Kidney capillary endothelial cell (primary cell): ENCODE data around the gene GPRC5A.
A peak's percentile ranks its signal among the peaks of the same experiment; 100 is the strongest.

Experiments used
- DNase-seq: peaks from one replicate; pipeline ENCODE4 v3.0.0-alpha.2; 2018; ENCODE audit warnings: low spot score

The GPRC5A gene

GRCh38 chr12:12909995-12910420 lies 18.6 kb downstream of the GPRC5A start:
- no peak for DNase-seq

GRCh38 chr12:12912711-12913110 lies 21.3 kb downstream of the GPRC5A start:
- DNase-seq: no peak

GRCh38 chr12:12915656-12916055 lies 24.3 kb downstream of the GPRC5A start:
- no peak for DNase-seq

DNA sequence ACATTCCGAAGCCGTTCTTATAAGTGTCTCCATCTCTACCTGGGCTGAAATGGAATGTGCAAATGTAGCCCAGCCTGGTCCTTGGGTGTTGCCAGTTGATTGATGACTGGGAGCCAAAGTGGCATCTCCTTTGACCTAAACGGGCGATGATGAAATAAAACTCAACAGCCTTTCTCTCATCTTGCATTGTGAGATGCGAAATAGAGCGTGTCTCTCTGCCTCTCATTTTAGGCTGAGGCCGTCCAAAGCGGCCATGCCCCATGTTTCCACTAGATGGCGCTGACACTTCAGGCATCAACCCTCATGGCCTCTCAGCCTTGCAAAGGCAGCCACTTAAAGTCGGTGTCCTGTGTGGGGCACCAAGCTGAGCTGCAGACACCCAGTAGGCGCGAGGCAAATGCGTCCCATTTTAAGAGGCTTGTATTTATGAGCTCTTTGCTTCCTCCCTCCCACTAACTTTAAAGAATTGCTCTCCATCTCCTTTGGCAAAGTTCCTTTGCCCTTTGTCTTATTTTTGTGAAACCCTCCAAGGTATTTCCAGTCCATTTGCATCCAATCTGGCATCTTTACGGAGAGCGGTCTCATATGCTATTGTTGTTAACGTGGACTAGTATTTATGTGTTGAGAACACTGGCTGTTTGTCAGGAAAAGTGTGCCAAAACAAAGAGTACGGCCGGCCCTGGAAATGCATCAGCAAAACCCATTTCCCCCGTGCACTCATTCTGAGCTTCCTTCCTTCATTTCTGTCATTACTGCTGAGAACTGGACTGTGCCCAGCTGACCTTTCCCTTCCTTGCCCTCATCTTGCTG lies 25.0 kb downstream of the GPRC5A start:
- peak; percentile 89 for DNase-seq

GRCh38 chr12:12917517-12917916 lies 26.2 kb downstream of the GPRC5A start:
- DNase-seq: no peak

GRCh38 chr12:12918781-12919389 lies 27.5 kb downstream of the GPRC5A start:
- no peak for DNase-seq

DNA sequence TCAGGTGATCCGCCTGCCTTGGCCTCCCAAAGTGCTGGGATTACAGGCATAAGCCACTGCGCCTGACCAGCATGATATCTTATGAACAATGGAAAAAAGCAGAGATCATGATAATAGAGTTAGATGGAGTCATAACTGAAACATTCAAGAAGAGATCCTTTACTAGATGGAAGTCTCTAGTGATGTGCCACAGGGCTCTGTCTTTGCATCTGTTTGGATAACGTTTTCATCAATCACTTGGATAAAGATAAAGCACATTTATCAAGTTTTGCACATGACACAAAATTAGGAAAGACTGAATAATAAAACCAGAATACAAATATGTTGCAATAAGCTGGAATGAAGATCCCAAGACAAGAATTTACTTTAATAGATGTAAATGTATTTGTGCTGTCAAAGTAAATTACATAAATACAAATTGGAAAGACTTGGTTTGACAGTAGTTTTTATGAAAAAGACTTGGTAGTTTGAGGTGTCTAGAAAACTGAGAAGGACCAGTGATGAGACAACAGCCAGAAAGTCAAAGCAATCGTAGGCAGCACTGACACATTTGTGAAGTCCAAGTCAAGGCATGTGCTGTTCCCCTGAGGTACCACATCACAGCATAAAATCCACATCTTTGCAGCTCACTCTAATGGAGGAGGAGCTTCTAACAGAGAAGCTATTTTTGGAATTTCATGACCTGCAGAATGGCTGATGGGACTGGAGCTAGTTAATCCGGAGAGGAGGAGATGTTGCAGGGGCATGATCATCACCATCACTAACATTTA lies 28.5 kb downstream of the GPRC5A start:
- no peak for DNase-seq

DNA sequence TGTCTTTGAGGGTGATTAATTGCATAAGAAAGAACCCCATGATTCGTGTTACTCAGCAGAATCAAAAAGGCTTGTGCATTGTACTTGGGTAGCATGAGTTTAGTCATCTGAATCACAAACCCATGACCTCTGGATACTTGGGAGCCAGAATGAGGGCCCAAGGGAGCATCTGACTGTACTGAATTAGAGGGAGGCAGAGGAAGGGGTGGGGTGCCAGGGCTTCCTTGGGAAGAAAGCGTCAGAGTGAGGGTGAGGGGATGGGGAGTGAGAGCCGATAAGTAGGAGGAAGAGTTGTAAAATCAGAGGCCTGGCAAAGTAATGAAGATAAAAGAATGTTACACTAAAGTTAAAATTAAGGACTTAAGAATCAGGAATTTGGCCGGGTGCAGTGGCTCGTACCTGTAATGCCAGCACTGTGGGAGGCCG lies 30.8 kb downstream of the GPRC5A start:
- DNase-seq: peak; percentile 48

GRCh38 chr12:12922978-12923377 lies 31.6 kb downstream of the GPRC5A start:
- no peak for DNase-seq

DNA sequence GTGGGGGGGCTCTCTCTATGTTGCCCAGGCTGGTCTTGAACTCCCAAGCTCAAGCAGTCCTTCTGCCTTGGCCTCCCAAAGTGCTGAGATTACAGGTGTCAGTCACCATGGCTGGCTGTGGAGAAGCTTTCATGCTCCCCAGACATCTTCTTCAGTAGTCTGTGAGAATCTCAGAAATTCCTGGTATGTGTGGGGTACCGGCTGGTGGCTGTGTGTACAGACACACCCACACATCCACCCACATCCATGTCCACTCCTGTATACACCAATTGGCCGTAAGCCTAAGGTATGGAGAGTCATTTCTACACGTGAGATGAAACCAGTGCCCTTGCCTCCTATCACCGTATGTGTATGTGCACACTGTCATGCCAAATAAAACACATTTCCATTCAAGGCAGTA lies 32.8 kb downstream of the GPRC5A start:
- DNase-seq: no peak

DNA sequence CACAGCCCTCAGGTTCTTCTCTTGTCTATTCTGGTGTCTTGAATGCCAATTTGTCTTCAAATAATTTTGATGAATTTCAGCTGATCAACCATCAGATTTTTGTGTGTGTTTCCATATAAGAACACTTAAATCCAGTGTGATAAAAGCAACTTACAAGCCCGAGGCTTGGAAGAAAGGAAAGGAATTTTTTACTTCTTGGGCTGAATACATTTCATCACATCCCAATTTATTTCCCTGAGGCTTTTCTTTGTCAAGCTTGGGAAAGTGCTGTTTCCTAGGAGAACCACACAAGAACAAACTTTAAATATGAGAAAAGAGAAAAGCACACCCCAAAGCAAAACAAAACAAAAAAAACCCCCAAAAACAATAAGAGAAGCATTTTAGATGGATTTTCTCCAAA lies 34.0 kb downstream of the GPRC5A start:
- DNase-seq: no peak

DNA sequence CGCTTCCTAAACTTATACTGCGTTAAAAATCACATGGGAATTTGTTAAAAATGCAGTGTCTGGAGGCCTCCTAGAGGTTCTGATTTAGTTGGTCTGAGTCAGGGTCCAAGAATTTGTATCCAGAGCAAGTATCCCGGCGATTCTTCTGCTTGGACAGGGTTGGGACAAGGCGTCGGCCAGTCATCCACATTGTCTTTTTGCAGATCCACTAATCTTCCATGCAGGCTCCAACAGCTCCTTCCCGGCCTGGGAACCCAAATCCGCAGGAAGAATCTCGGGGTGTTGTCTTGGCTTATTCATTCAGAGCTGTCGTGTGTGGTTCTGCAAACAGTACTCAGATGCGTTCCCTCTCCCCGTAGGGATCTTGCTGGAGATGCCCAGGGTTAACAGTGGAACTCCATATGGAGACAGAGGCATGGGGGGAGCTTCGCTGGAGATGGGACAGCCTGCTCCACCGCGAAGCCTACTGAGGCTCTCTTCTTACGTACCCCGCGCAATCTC lies 35.3 kb downstream of the GPRC5A start:
- DNase-seq: no peak

DNA sequence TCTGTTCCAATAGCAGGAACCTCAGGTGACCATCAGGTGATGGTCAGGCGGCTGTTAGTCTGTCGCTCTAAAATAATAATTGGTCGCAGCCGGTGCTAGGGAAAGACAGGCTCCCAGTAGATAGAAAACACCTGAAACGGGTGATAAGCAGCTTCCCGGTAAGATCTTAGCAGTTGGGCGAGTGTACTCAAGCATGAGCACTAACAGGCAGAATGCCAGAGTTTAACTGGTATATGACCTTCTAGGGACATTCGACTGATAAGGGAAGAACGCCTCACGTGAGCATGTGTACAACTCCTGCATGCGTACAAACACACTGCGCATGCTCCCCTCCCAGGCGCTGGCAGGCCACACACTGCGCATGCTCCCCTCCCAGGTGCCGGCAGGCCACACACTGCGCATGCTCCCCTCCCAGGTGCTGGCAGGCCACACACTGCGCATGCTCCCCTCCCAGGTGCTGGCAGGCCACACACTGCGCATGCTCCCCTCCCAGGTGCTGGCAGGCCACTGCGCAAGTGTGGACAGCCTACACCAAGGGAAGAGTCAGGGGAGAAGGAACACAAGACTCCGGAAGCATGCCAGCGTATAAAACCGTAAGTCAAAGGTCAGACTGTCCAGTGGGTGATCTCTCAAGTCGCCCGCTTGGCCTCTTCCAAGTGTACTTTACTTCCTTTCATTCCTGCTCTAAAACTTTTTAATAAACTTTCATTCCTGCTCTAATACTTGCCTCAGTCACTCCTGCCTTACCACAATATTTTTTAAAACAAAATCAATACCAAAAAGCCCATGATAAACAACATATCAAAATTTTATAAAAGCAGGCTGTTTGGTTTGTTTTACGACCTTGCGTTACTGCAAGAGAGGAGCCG lies 36.1 kb downstream of the GPRC5A start:
- DNase-seq: no peak

DNA sequence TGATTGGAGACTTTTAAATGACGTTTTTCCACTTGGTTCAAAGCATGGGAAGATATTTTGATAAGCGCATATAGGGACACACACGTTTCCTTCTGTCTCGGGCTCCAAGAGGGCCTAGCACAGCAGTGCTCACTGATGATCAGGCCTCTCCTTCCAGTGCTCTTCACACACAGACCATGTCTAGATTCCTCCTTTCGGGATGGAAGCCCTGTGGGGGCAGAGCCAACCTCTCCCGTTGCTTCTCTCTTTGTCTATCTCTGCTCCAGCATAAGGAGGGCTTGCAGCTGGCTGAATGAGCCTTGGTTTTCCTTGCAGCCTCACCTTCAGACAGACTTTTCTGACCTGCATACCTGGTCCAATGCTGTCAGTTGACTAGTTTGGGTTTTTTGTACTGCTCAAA lies 38.3 kb downstream of the GPRC5A start:
- DNase-seq: no peak

- no peak for DNase-seq
Measured at GRCh38 chr12:12930633-12931219, 39.4 kb downstream of the GPRC5A start.

- DNase-seq: no peak
Measured at GRCh38 chr12:12933742-12934141, 42.4 kb downstream of the GPRC5A start.

DNA sequence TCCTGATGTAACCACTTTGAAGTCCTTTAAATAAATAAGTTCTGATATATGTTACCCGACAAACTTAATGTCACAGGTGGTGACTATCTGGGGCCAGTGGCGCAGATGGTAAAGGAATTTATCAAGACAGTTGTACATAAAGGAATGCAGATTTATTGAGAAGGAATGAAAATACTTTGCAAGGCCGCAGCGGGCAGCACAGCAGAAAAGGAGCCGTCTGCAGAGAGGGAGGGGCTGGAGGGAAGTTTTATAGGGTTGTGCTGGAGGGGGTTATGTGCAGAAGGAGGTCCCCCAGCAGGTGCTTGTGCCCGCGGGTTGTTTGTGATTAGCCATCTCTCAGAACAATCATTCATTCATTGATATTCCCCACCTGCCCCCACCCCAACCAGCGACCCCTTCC lies 43.2 kb downstream of the GPRC5A start:
- no peak for DNase-seq

DNA sequence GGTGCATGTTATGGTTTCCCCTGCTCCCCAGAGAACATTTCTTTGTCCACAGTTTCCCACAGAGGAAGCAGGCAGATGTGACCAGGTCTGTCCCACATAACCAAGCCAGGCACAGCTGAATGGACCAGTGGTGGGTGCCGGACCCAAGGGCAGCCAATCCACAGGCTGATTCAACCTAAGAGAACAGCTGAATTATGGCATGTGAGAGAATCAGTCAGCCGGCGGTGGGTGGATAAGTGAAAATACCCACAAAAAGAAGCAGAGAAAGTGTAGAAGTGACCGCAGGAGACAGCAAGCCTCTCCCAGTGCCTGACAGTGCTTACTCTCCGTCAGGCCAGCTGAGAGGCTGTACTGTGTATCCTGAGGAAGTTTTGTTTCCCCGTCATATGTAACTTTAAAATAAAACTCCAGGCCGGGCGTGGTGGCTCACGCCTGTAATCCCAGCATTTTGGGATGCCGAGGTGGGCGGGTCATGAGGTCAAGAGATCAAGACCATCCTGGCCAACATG lies 45.7 kb downstream of the GPRC5A start:
- no peak for DNase-seq

GRCh38 chr12:12938541-12938940 lies 47.2 kb downstream of the GPRC5A start:
- DNase-seq: no peak

DNA sequence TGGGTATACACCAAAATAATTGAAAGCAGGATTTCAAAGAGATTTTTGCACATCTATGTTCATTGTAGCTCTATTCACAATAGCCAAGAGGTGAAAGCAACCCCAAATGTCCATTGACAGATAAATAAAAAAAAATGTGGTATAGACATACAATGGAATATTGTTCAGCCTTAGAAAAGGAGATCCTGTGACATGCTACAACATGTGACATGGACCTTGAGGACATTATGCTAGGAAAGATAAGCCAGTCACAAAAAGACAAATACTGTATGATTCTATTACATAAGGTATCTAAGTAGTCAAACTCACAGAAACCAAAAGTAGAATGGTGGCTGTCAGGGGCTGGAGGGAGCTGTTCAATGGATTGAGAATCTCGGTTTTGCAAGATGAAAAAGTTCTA lies 48.5 kb downstream of the GPRC5A start:
- no peak for DNase-seq
